Endothelial cell of umbilical vein (primary cell): ENCODE measurements around the gene CASKIN2. TPM values are rescaled to one million over a fixed set of nuclear protein-coding genes. Genes with fewer than 3 reads are reported as not detected.

Experiments
- BruUV-seq: library from RNA; stranded (reverse); fragments of 400-500 nt; replicated peaks from 2 replicates; lab custom pipeline; 2021; lab: Mats Ljungman, UMichigan
- CTCF ChIA-PET: fragments of 300-600, 350-600 bp; sonication (Branson Sonifier 250); formaldehyde crosslinking; loops from one replicate; lab custom pipeline; 2021; ENCODE audit warnings: antibody characterized with exemption, inconsistent platforms; lab: Charles Lee
- POLR2A ChIA-PET: fragments of 300-600, 350-600 bp; sonication (Branson Sonifier 250); formaldehyde crosslinking; loops from one replicate; lab custom pipeline; 2021; ENCODE audit warnings: antibody characterized with exemption, inconsistent platforms; lab: Charles Lee
- DNase-seq: peaks from one replicate; pipeline ENCODE4 v3.0.0-alpha.2; 2011; ENCODE audit warnings: low read depth, low spot score
- FAIRE-seq: peaks from 2 replicates; lab custom pipeline; 2011; peaks lifted over from hg19 to GRCh38; lab: Jason Lieb, UNC
- H2AFZ ChIP-seq: 2 replicates; pipeline ENCODE4 v1.6.0; 2012; ENCODE audit warnings: low read depth, low read length, control low read depth, inconsistent platforms
- H3K27ac ChIP-seq: 2 replicates; pipeline ENCODE4 v1.5.1; 2011; ENCODE audit warnings: low read depth, mild to moderate bottlenecking, control low read depth, low read length, moderate library complexity; ENCODE audit not compliant: insufficient read depth
- H3K27me3 ChIP-seq, 2 experiments: 2 replicates each; pipeline versions ENCODE4 v1.6.0 to v1.6.1; 2011; ENCODE audit warnings: low read length in 2 of 2, mixed read lengths in 1 of 2; ENCODE audit not compliant: control insufficient read depth in 2 of 2, insufficient read depth in 2 of 2
- H3K36me3 ChIP-seq, 2 experiments: 2 replicates in 1 of 2; 3 replicates in 1 of 2; pipeline ENCODE4 v1.5.1; 2011; ENCODE audit warnings: low read length in 2 of 2, mild to moderate bottlenecking in 1 of 2, moderate library complexity in 1 of 2; ENCODE audit not compliant: control insufficient read depth in 2 of 2, insufficient read depth in 2 of 2; ENCODE audit errors: extremely low read depth in 1 of 2
- H3K4me1 ChIP-seq: 3 replicates; pipeline ENCODE4 v1.5.1; 2011; ENCODE audit warnings: mild to moderate bottlenecking, low read length; ENCODE audit not compliant: control insufficient read depth, insufficient read depth; ENCODE audit errors: extremely low read depth
- H3K4me2 ChIP-seq: 2 replicates; pipeline ENCODE4 v1.6.1; 2011; ENCODE audit warnings: low read length, control low read depth, mixed read lengths; ENCODE audit not compliant: insufficient read depth
- H3K4me3 ChIP-seq, 3 experiments: fragments of 200-600 bp in 1 of 3; sonication (generic), shearing (Covaris generic) in 1 of 3; replicated peaks in 1 of 3; 2 replicates each; pipeline ENCODE4 v1.5.1; 2011 to 2016; ENCODE audit warnings: control low read depth in 3 of 3, low read length in 3 of 3, mild to moderate bottlenecking in 2 of 3, inconsistent platforms in 1 of 3, low read depth in 1 of 3, moderate library complexity in 1 of 3; ENCODE audit not compliant: insufficient read depth in 1 of 3
- H3K79me2 ChIP-seq: 2 replicates; pipeline ENCODE4 v1.6.0; 2012; ENCODE audit warnings: low read length, inconsistent platforms; ENCODE audit not compliant: control insufficient read depth, insufficient read depth
- H3K9ac ChIP-seq: replicated peaks from 2 replicates; pipeline ENCODE3; 2011; ENCODE audit warnings: low read length, control low read depth; ENCODE audit not compliant: insufficient read depth; ENCODE audit errors: extremely low read depth
- H3K9me1 ChIP-seq: replicated peaks from 3 replicates; pipeline ENCODE4 v1.6.0; 2011; ENCODE audit warnings: mild to moderate bottlenecking, low read length; ENCODE audit not compliant: control insufficient read depth, insufficient read depth; ENCODE audit errors: extremely low read depth
- H3K9me3 ChIP-seq: replicated peaks from 2 replicates; pipeline ENCODE4 v1.5.1; 2012; ENCODE audit warnings: low read length, inconsistent platforms; ENCODE audit not compliant: control insufficient read depth, insufficient read depth
- H4K20me1 ChIP-seq: replicated peaks from 2 replicates; pipeline ENCODE3; 2011; ENCODE audit warnings: mild to moderate bottlenecking, low read length; ENCODE audit not compliant: control insufficient read depth, insufficient read depth; ENCODE audit errors: extremely low read depth
- CTCF ChIP-seq, 2 donors: IDR thresholded peaks; 1 replicate in 1 of 2; 2 replicates in 1 of 2; pipeline ENCODE4 v1.5.1; 2011; ENCODE audit warnings: low read length in 2 of 2, mild to moderate bottlenecking in 2 of 2, moderate library complexity in 2 of 2, control low read depth in 1 of 2, inconsistent platforms in 1 of 2, low read depth in 1 of 2; ENCODE audit not compliant: insufficient read depth in 1 of 2; ENCODE audit errors: extremely low read depth in 1 of 2
- EZH2 ChIP-seq: IDR thresholded peaks from 2 replicates; pipeline ENCODE4 v1.6.1; 2012; ENCODE audit warnings: borderline replicate concordance, low read depth, mild to moderate bottlenecking, moderate library complexity, low read length, inconsistent platforms; ENCODE audit not compliant: severe bottlenecking
- FOS ChIP-seq: IDR thresholded peaks from 2 replicates; pipeline ENCODE4 v1.6.1; 2011; ENCODE audit warnings: mild to moderate bottlenecking, low read length, moderate library complexity, borderline replicate concordance; ENCODE audit not compliant: insufficient read depth
- GATA2 ChIP-seq: IDR thresholded peaks from 2 replicates; pipeline ENCODE4 v1.7.0; 2011; ENCODE audit warnings: low read depth, mild to moderate bottlenecking, moderate library complexity, mixed read lengths, low read length; ENCODE audit not compliant: insufficient read length, insufficient read depth
- JUN ChIP-seq: IDR thresholded peaks from 2 replicates; pipeline ENCODE4 v1.6.1; 2011; ENCODE audit warnings: borderline replicate concordance, low read depth; ENCODE audit not compliant: insufficient read length, insufficient read depth
- MYC ChIP-seq: IDR thresholded peaks from one replicate; pipeline ENCODE4 v1.6.1; 2011; ENCODE audit warnings: mild to moderate bottlenecking, low read depth, low read length
- POLR2A ChIP-seq: IDR thresholded peaks from 2 replicates; pipeline ENCODE4 v1.6.1; 2012; ENCODE audit warnings: low read depth, mild to moderate bottlenecking, control low read depth, low read length
- POLR2AphosphoS5 ChIP-seq: IDR thresholded peaks from 2 replicates; pipeline ENCODE4 v1.6.1; 2012; ENCODE audit warnings: low read depth, mild to moderate bottlenecking, control low read depth, low read length, moderate library complexity; ENCODE audit not compliant: insufficient read depth
- dilution Hi-C: fragments of 300-500 bp; cut with MboI; formaldehyde crosslinking; loops from one replicate; pipeline ENCODE4 v1.15.0; 2019; ENCODE audit warnings: low sequenced_read_pairs; ENCODE audit not compliant: extremely low pct_ligation_motif_present
- intact Hi-C: fragments of 100-400 bp; cut with micrococcal nuclease; formaldehyde crosslinking; loops from one replicate; pipeline ENCODE4 v1.10.0; 2022
- polyA plus RNA-seq, 4 experiments: library from polyadenylated mRNA; depleted of rRNA in 3 of 4; stranded (reverse) in 3 of 4; unstranded in 1 of 4; fragments of >200 nt; gene quantifications; 2 replicates each; pipeline versions ENCODE4 v1.2.1 to v1.2.3, GENCODE V29; 2011 to 2012; ENCODE audit warnings: missing spikeins in 1 of 4
- total RNA-seq: library from RNA; stranded (reverse); gene quantifications from 2 replicates; pipeline ENCODE4 v1.2.3, GENCODE V29; 2021
- TF ChIP-seq, protein P1 (sequence below): IDR thresholded peaks from 2 replicates; pipeline ENCODE4 v1.6.1; 2011; ENCODE audit not compliant: insufficient read depth, insufficient read length

Gene CASKIN2
- total and polyA plus RNA-seq, 2 donors (not counting 3 experiments of a cell fraction or from before 2014, with no cell fraction given): 13.0 to 37.6 TPM

GRCh38 chr17:75472119-75472518 is 43.2 kb downstream of the CASKIN2 start:
- no peaks in the 10 kb centered on the region for H3K27me3 ChIP-seq
- intact Hi-C loops (no loop called here), dilution Hi-C loops (no loop called here)
- no peak overlapping the region for H3K4me2 ChIP-seq
- no TSS peak for BruUV-seq
- ChIA-PET POLR2A (no interaction called here), CTCF (interaction anchor here (2.4 kb wide), 1 partner anchor 10 kb away, joined by 6 read pairs; no protein-coding TSS in a partner anchor)
- no peak overlapping the region for H2AFZ ChIP-seq
- no peak overlapping the region for H3K9ac ChIP-seq
- H3K27ac ChIP-seq: no peak overlapping the region
- TF ChIP-seq POLR2A: no peak
- TF ChIP-seq GATA2: no peak
- TF ChIP-seq EZH2: no peak
- no peak for TF ChIP-seq MYC
- TF ChIP-seq FOS: no peak
- no peak for TF ChIP-seq POLR2AphosphoS5
- TF ChIP-seq, protein P1, sequence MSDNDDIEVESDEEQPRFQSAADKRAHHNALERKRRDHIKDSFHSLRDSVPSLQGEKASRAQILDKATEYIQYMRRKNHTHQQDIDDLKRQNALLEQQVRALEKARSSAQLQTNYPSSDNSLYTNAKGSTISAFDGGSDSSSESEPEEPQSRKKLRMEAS: no peak
- no peak for TF ChIP-seq JUN
- TF ChIP-seq CTCF (IDR thresholded peaks at IDR 0.05; ENCODE audit: extremely low read depth in 1 of 2, insufficient read depth in 1 of 2, low read depth in 1 of 2, low read length in 2 of 2): no peak
- FAIRE-seq: no peak
- no peak overlapping the region for H3K4me3 ChIP-seq
- H3K36me3 ChIP-seq: peaks cover 0 to 12% of the 10 kb centered on the region in 2 experiments
- H4K20me1 ChIP-seq: no peaks in the 10 kb centered on the region
- DNase-seq: no peak
- H3K79me2 ChIP-seq: no peaks in the 10 kb centered on the region
- no peaks in the 10 kb centered on the region for H3K9me1 ChIP-seq
- H3K4me1 ChIP-seq: peaks cover 11% of the 10 kb centered on the region
- H3K9me3 ChIP-seq: no peaks in the 10 kb centered on the region
